ENCODE data around the gene RAB11FIP3. TPM values are rescaled to one million over a fixed set of nuclear protein-coding genes. Genes with fewer than 3 reads are reported as not detected.
"Not testable (repeated sequence)": the region's sequence is repeated elsewhere in the genome, so short reads cannot be mapped to it uniquely, and the experiment has no call there.

Gene RAB11FIP3
- total and polyA plus RNA-seq, 8 donors, result 22.0 to 67.4 (median 33.2) TPM

GRCh38 chr16:459761-460160 lies 34.3 kb downstream of the RAB11FIP3 start:
- Histone ChIP-seq H3K9me3 (no peaks in the 10 kb centered on the region), H3K27ac (no peak overlapping the region), H3K4me3 (no peak overlapping the region), H3K4me1 (peaks cover 12 to 21% (median 16%) of the 10 kb centered on the region in 3 donors), H3K27me3 (no peaks in the 10 kb centered on the region), H3K36me3 (no peaks in the 10 kb centered on the region)
- intact Hi-C loops (cut with DNase I), result no loop called here
- 89 to 91% methylated on average over 7 of the region's 7 CpGs for WGBS, 2 donors
- TF ChIP-seq CTCF (IDR thresholded peaks at IDR 0.05), result no peak
- no peak for DNase-seq
- no peak for ATAC-seq
- FAIRE-seq, result no peak

GRCh38 chr16:460787-461186 lies 35.3 kb downstream of the RAB11FIP3 start:
- H3K27ac ChIP-seq, result no peak overlapping the region
- FAIRE-seq, result no peak
- no peaks in the 10 kb centered on the region for H3K9me3 ChIP-seq
- no peak for DNase-seq
- TF ChIP-seq CTCF (IDR thresholded peaks at IDR 0.05), result no peak
- no peaks in the 10 kb centered on the region for H3K36me3 ChIP-seq
- no peak overlapping the region for H3K4me3 ChIP-seq
- no peak for ATAC-seq
- no peaks in the 10 kb centered on the region for H3K27me3 ChIP-seq
- WGBS, 2 donors, result 90 to 93% methylated on average over 20 of the region's 20 CpGs
- H3K4me1 ChIP-seq, result peaks cover 12 to 21% (median 16%) of the 10 kb centered on the region in 3 donors
- intact Hi-C loops (cut with DNase I), result no loop called here

- no peak for TF ChIP-seq CTCF (IDR thresholded peaks at IDR 0.05)
- no peaks in the 10 kb centered on the region for H3K27me3 ChIP-seq
- no peak overlapping the region for H3K4me3 ChIP-seq
- no peak for DNase-seq
- H3K36me3 ChIP-seq, result no peaks in the 10 kb centered on the region
- no peak for ATAC-seq
- H3K4me1 ChIP-seq, result peaks cover 2 to 8% (median 2%) of the 10 kb centered on the region in 3 donors
- no peak overlapping the region for H3K27ac ChIP-seq
- intact Hi-C loops (cut with DNase I), result no loop called here
- FAIRE-seq, result no peak
- WGBS, 2 donors, result 76 to 77% methylated on average over 11 of the region's 11 CpGs
- no peaks in the 10 kb centered on the region for H3K9me3 ChIP-seq
These were observed 37.6 kb downstream of the RAB11FIP3 start for GRCh38 chr16:463071-463470.

GRCh38 chr16:466651-467050 lies 41.2 kb downstream of the RAB11FIP3 start:
- no peaks in the 10 kb centered on the region for H3K9me3 ChIP-seq
- H3K27ac ChIP-seq, result no peak overlapping the region
- peaks cover 0 to 4% (median 0%) of the 10 kb centered on the region in 3 donors for H3K36me3 ChIP-seq
- whole genome bisulfite sequencing, 2 donors, result 75 to 79% methylated on average over 13 of the region's 13 CpGs
- DNase-seq (no peak), FAIRE-seq (no peak), ATAC-seq (peak in 3 of 4 donors; percentile 17 to 68 (median 49))
- H3K4me1 ChIP-seq, result no peaks in the 10 kb centered on the region
- intact Hi-C loops (cut with DNase I), result no loop called here
- no peak overlapping the region for H3K4me3 ChIP-seq
- H3K27me3 ChIP-seq, result no peaks in the 10 kb centered on the region
- TF ChIP-seq CTCF (IDR thresholded peaks at IDR 0.05), result no peak

GRCh38 chr16:467249-467871 lies 41.9 kb downstream of the RAB11FIP3 start:
- H3K27me3 ChIP-seq; H3K4me1 ChIP-seq; H3K36me3 ChIP-seq; ATAC-seq; FAIRE-seq; intact Hi-C loops (cut with DNase I); H3K9me3 ChIP-seq; H3K27ac ChIP-seq; DNase-seq; H3K4me3 ChIP-seq: not testable (repeated sequence)
- WGBS, 2 donors, result 87 to 88% methylated on average over 12 of the region's 12 CpGs

Measured in pancreas (tissue), 10 donors.